ENCODE results near the gene ERN2.
"Not testable (repeated sequence)": the region's sequence is repeated elsewhere in the genome, so short reads cannot be mapped to it uniquely, and the experiment has no call there.

ERN2 gene

GRCh38 chr16:23722613-23723240 is 9.7 kb upstream of the ERN2 start:
- DNase-seq (ENCODE audit: low read depth in 3 of 3): not testable (repeated sequence)

DNA sequence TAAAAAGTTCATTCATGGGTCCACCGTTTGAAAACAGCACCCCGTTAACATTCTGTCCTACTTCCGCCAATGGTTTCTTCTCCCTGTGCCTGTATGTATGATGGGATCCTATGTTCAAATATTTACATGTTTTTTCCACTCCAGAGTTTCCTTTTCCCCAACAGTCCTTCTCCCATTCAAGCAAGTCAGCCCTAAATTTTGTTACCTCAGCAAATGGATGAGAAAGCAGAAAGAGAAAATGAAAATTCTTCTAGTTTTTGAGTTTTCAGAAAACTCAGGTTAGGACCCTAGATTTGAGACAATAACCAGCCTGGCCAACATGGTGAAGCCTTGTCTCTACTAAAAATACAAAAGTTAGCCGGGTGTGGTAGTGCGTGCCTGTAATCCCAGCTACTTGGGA is 3.5 kb upstream of the ERN2 start:
- no peak for DNase-seq (ENCODE audit: low read depth in 3 of 3)

DNA sequence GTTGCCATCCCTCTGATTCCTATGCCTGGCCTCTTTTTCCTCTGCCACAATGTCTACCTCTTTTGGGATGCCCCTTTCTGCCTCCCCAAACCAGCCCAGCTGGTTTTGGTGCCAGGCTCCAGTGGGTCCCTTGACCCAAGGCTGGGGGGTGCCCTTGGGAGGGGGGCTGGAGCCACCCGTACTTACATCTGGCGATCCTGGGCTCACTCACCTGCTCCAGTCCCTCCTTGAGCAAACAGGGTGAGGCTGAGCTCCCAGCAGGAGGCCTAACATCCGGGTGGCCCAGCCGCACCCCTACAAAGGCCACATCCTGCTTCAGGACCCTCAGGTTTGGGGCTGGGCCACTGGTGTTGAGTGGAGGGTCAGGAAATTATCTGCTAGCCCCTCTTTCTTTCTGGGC is 1.2 kb downstream of the ERN2 start:
- DNase-seq (ENCODE audit: low read depth in 3 of 3): no peak

DNA sequence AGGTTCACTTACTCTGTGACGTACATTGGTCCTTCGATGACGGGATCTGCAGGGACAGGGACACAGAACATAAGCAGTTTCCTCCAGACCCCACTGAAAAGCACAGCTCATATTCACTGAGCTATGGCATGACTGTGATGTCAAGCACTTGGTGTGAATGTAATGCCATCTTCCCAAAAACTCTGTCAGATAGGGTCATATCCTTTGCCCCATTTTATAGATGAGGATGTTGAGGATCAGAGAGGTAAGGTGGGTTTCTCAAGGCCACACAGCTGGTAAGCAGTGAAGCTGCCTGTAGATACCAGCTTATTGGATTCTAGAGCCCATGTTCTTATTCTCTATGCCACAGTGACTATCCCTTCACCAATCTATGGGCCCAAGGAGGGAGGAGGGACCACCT is 2.5 kb downstream of the ERN2 start:
- DNase-seq (ENCODE audit: low read depth in 3 of 3): no peak

DNA sequence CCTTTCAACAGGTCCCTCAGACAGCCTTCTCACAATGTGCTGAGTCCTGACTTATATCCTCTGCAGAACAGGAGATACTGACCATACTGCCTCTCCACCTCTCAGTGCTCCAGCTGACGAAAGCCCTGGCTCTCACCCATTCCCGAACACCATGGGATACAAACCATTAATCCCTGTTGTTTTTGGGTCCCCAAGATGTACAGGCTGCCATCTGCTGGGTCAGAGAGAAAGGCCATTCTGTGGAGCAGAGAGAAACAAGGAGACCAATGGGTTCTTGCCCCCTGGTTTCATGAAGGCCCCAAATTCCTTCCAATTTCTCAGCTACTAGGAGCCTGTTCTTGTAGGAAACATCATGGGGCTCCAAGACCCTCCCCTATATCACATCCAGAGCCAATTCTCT is 3.0 kb downstream of the ERN2 start:
- no peak for DNase-seq (ENCODE audit: low read depth in 3 of 3)

DNA sequence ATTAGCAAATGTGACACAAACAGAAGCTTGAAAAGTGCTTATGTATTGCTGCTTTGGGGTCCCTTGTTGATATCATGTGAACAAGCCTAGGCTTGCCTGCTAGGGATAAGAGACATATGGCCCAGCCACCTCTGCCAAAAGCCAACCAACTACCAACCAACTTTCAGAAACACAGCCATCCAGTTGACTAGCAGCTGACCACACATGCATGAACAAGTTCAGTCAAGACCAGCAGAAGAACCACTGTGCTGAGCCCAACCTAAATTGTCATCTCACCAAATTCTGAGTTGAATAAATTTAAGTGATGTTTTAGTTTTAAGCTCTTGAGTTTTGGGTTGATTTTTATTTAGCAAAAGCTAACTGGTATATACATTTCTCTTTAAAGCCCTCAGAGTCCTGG is 3.5 kb downstream of the ERN2 start:
- DNase-seq (ENCODE audit: low read depth in 3 of 3): no peak

- DNase-seq (ENCODE audit: low read depth in 3 of 3): no peak
These were observed 6.6 kb downstream of the ERN2 start for GRCh38 chr16:23706439-23706838.

DNA sequence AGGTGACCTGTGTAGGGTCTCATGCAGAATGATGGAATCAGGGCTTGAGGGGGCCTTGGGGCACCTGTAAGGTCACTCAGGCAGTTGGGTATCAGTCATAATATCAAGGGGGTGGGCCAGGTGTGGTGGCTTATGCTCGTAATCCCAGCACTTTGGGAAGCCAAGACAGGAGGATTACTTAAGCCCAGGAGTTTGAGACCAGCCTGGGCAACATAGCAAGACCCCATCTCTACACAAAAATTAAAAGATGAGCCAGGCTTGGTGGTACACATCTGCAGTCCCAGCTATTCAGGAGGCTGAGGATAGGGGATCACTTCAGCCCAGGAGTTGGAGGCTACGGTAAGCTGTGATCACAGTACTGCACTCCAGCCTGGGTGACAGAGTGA is 7.5 kb downstream of the ERN2 start:
- DNase-seq (ENCODE audit: low read depth in 3 of 3): no peak

GRCh38 chr16:23704772-23705516 is 8.1 kb downstream of the ERN2 start:
- no peak for DNase-seq (ENCODE audit: low read depth in 3 of 3)

- no peak for DNase-seq (ENCODE audit: low read depth in 3 of 3)
These were observed 10.1 kb downstream of the ERN2 start for GRCh38 chr16:23702951-23703350.

- DNase-seq (ENCODE audit: low read depth in 3 of 3): no peak
These were observed 12.0 kb downstream of the ERN2 start for GRCh38 chr16:23701045-23701444.

GRCh38 chr16:23700509-23700908 is 12.5 kb downstream of the ERN2 start:
- no peak for DNase-seq (ENCODE audit: low read depth in 3 of 3)

DNA sequence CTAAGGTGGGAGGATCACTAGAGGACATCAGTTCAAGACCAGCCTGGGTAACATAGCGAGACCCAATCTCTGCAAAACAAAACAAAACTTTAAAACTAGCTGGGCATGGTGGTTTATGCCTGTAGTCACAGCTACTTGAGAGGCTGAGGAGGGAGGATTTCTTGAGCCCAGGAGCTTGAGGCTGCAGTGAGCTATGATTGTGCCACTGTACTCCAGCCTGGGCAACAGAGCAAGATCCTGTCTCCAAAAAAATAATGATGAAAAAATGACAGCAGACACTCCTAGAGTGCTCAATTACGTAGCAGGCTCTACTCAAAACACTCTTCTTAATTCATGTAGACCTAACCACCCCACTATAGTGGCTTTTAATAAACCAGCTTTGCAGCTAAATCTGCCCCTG is 12.9 kb downstream of the ERN2 start:
- no peak for DNase-seq (ENCODE audit: low read depth in 3 of 3)

DNA sequence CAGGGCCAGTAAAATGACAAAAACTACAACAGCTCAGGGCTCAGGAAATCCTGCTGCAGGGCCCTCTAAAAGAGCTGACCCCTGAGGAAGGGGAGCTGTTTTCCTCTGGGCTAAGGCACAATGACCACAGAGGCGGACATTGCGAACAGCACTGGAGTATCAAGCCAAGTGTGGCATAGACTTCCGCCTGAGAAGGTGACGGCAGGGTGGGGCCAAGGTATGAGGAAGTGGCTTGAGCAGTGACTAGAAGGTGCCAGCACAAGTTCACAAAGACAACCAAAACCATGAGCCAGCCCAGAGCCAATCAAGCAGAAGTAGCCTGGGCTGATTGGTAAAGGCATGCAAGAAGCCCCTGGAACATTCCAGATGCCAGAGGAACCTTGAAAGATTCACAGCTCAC is 13.9 kb downstream of the ERN2 start:
- no peak for DNase-seq (ENCODE audit: low read depth in 3 of 3)

GRCh38 chr16:23695756-23696155 is 17.3 kb downstream of the ERN2 start:
- DNase-seq (ENCODE audit: low read depth in 3 of 3): no peak

DNA sequence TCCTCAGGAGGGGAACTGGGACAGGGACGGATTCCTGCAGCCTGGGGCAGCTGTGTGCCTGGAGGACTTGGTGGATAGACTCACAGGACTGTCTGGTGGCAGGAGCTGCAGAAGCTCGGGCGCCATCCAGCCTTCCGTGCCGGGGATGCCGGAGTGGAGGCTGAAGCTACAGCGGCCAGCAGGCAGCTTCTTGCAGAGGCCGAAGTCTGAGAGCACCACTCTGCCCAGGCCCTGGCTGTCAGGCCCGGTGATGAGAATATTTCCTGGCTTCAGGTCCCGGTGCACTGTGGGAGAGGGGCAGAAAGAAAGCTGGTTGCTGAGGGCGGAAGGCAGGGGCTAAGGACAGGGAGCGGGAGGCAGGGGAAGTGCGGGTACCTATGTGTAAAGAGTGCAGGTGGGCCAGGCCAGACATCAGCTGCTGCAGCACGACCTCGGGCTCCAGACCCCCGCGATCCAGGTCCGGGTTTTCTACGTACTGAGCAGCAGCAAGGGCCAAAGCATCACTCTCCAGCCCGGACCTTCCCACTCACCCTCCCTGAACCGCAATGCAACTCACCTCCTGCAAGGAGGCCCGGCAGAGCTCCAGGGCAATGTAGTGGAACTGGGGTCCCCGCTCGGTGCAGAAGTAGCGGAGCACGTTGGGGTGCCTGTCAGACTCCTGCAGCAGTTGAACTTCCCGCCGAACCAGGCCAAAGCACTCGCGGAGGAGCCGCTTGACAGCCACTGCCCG is 18.2 kb downstream of the ERN2 start:
- no peak for DNase-seq (ENCODE audit: low read depth in 3 of 3)

DNA sequence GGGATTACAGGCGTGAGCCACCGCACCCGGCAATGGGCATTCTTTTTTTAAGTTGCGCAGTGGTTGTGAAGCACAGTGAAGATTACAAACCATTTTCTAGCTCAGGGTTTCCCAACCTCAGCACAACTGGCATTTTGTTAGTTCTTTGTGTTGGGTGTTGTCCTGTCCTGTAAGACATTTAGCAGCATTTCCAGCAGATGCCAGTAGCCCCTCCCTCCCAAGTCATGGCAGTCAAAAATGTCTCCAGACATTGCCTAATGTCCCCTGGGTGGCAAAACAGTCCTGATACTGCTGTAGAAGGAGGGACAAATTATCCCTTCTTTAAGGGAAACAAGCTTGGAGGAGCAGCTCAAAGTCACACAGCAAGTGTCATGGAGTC is 18.8 kb downstream of the ERN2 start:
- DNase-seq (ENCODE audit: low read depth in 3 of 3): no peak

DNA sequence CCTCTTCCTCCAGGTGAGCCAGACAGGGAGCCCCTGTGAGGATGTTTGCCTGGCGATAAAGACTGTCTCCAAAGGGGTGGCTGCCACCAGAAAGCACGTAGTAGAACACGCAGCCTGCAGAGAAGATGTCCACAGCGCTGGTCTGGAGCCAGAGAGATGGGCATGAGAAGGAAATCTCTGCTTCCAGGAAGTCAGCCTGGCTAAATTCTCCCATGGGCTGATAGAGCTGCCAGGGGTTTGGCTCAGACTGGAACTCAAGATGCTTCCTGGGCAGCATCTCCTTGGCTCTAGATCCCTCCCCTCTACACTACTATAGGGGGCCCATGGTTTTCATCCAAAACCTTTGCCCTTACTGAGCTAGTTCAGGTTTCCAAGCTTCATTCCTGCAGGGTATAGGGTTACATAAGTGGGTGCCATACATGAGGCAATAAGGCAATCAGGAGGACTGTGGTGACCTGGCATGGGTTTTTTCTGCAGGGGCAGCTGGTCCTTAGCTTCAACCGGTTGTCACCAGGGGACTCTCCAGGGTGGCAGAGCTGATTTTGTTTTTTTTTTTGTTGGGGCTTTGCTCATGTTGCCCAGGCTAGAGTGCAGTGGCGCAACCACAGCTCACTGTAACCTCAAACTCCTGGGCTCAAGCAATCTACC is 20.7 kb downstream of the ERN2 start:
- DNase-seq (ENCODE audit: low read depth in 3 of 3): no peak

DNA sequence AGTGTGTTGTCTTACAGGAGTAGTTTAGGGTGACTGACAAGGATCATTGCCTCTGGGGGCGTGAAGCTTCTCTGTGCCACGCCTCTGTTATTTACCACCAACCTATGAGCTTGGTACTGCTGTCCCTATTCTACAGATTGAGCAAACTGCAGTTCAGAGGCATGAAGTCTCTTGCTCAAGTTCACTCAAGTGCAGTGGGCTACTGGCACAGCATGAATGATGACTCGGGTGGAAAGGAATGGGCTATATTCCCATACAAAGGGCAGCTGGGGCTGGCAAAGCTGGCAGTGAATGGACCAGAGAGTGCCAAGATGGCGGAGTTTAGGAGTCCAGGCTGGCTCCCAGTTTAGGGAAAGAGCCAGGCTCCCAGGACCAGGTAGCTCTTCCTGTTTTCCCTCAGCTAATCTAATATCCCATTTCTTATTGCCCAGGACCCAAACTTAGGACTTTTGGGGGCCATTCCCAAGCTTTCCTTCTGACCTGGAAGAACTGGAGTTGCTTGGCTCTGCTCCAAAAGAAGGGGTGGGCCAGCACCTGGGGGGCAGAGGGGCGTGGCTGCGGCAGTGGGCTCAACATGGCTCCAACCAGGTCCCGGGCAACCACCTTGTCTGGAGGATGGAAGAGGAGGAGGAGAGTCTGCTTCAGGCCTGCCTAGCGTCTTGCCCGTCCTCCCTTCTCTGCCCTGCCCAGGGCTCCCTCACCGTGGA is 21.4 kb downstream of the ERN2 start:
- DNase-seq (ENCODE audit: low read depth in 3 of 3): no peak

DNA sequence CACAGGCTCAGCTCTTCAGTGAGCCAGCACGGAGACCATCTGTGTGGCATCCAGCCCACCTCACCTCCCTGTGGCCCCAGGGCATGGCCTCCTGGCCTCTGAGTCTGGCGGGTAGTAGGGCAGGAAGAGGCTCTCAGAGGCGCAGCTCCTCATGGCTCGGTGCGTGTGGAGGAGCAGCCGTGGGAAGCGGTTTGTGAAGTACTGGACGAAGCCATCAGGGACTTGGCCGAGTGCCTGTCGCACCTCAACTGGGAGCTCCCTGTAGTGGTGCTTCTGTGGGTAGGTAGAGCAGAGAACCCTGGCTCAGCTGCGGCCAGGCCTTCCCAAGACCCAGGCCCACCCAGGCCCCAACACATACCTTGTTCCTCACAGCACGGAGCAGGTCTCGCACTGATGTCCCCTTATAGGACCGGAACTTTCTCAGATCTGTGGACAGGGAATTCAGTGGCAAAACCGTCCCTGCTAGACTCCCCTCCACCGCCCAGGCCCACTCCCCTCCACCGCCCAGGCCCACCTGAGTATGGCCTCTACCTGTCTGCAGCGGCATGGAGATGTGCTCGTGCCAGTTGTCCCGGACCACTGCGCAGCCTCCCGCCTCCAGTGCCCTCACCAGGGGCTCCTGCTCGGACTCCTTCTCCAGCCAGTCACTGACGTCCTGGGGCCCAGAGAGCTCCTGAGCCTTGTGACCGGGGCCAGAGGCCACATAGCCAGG is 22.1 kb downstream of the ERN2 start:
- DNase-seq (ENCODE audit: low read depth in 3 of 3): no peak

DNA sequence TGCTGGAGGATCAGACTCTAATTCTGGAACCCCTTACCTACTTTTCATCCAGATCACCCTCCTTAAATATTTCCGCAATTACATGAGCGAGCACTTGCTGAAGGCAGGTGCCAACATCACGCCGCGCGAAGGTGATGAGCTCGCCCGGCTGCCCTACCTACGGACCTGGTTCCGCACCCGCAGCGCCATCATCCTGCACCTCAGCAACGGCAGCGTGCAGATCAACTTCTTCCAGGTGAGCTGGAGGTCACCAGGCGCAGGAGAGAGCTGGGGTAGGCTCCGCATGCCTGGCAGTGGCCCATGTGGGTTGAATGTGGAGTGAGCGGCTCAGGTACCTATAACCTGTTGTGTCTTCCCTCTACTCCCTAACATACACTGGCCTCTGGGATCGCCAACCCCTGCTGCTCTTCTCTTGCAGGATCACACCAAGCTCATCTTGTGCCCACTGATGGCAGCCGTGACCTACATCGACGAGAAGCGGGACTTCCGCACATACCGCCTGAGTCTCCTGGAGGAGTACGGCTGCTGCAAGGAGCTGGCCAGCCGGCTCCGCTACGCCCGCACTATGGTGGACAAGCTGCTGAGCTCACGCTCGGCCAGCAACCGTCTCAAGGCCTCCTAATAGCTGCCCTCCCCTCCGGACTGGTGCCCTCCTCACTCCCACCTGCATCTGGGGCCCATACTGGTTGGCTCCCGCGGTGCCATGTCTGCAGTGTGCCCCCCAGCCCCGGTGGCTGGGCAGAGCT is 23.4 kb downstream of the ERN2 start:
- DNase-seq (ENCODE audit: low read depth in 3 of 3): no peak
